Vagina (tissue), 2 donors: ENCODE measurements around the gene SLC22A3.

Experiments
- CTCF ChIP-seq, 3 experiments: fragments of 450-650 bp in 2 of 3; fragments of 200-600 bp in 1 of 3; sonication (generic) in 1 of 3; IDR thresholded peaks; one replicate each; pipeline ENCODE4 v1.5.1; 2017 to 2019; ENCODE audit warnings: antibody characterized with exemption in 3 of 3, mild to moderate bottlenecking in 2 of 3, moderate library complexity in 2 of 3
- POLR2A ChIP-seq, 2 donors: fragments of 450-650 bp; IDR thresholded peaks; one replicate each; pipeline ENCODE4 v1.6.1; 2017; ENCODE audit warnings: antibody characterized with exemption in 2 of 2, mild to moderate bottlenecking in 2 of 2, moderate library complexity in 2 of 2

GRCh38 chr6:160487116-160487515, 138.9 kb downstream of the SLC22A3 start:
- TF ChIP-seq CTCF (IDR thresholded peaks at IDR 0.05), result no peak
- no peak for TF ChIP-seq POLR2A (IDR thresholded peaks at IDR 0.05)
